ELR (cell line): ENCODE results near the gene FNDC4.
A peak's percentile ranks its signal among the peaks of the same experiment; 100 is the strongest.

ENCODE experiments used
- DNase-seq: peaks from one replicate; pipeline ENCODE4 v3.0.0-alpha.2; 2015; ENCODE audit warnings: low read depth

FNDC4 gene

GRCh38 chr2:27494284-27494943, 586 bp downstream of the FNDC4 start:
- DNase-seq = peak; percentile 25

- DNase-seq = no peak
These were observed 1.1 kb downstream of the FNDC4 start for GRCh38 chr2:27493948-27494283.

- DNase-seq = no peak
These were observed 2.4 kb downstream of the FNDC4 start for GRCh38 chr2:27492557-27492956.

DNA sequence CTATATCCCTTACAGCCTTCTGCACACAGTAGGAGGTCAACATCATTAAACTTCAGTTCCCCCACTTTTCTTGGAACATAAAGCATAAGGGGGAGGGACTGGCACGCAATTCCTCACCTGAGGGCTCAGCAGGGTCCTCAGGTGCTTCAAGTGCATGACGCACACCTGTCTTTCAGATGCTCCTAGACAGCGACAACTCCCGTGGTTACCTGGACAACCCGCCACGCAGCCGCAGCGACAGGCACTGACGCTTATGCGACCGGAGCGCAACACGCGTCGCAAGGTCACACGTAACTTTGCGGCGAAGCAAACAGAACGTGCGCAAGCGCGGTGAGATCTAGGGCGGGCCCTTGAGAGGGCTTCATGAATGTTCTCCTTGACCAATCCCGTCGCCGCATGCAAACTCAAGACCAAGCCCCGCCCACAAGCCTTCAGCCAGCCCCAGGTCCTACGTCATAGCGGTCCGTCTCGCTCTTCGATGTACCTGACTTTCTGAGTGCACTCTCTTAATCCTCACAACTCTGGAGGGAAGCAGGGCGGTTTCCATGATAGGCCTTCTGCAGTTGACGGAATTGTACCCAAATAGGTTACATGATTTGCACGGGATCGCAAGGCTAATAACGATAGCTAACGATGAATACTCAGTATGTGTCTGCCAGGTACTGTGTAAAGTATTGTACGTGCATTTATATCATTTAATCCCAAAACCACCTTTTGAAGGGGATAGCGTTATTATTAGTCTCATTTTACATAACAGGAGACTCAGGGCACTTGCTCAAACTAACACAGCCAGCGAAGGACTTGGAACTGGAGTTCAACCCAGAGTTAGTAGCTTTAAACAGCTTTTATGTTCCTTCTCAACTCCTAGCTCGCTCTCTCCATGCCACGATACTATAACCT, 5.3 kb downstream of the FNDC4 start, which contains the start of gene IFT172:
IFT172 (minus strand) TSS at position 246 of the 900 bp plus-strand sequence; CDS start at position 156, 90 bp downstream.
- peak; percentile 99 for DNase-seq

DNA sequence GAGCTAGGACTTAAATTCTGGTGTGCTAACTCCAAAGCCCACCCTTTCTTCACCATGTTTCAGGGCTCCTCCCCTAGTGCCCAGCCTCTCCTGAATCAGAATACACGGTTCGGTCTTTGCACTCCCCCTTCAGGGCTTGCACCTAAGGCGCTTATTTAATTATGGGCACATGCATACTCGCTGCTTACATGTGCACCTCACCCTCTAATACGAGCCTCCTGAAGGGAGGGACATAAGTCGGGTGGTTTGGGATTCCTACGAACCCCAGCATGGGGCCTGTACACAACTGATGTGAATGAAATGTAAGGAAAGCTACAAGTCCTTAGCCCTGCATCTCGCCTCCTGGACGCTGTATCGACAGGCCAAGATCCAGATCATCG, 5.9 kb downstream of the FNDC4 start:
- DNase-seq = peak; percentile 43

DNA sequence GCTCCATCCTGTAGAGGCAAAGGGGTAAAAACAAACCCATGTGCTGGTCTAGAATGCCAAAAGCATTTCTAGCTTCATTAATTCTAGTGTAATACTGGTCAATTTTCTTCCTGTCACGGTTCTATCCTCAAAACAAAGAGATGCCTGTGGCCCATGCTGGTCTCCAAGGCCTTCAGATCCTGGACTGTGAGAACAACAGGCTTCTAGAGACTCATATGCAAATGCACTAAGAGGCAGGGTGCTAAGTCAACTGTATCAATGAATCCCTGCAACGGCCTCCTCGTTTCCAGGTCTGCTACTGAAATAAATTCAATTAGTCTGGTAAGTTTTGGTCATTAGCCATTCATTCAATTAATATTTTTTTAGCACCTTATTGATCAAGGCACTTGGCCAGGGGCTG, 9.5 kb downstream of the FNDC4 start:
- no peak for DNase-seq

- no peak for DNase-seq
These were observed 23.0 kb downstream of the FNDC4 start for GRCh38 chr2:27471961-27472360.

- DNase-seq = no peak
These were observed 30.6 kb downstream of the FNDC4 start for GRCh38 chr2:27464443-27464842.

DNA sequence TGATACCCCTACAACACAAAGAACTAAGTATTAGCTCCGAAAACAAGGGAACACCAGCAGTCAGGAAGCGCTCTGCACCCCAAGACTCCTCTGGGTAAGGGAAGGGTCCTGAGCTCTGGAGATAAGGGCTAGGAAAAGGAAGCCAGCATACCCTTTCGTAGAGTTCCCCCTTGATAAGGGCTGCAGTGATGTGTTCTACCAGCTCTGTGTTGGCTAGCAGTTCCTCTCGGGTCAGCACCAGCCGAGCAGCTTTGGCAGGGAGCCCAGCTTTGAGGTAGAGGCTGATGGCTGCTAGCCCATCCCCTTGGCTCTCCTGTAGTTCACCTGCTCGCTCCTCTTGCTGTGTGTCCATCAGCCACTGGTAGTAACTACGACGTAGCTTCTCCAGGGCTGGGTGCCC, 33.9 kb downstream of the FNDC4 start:
- no peak for DNase-seq

DNA sequence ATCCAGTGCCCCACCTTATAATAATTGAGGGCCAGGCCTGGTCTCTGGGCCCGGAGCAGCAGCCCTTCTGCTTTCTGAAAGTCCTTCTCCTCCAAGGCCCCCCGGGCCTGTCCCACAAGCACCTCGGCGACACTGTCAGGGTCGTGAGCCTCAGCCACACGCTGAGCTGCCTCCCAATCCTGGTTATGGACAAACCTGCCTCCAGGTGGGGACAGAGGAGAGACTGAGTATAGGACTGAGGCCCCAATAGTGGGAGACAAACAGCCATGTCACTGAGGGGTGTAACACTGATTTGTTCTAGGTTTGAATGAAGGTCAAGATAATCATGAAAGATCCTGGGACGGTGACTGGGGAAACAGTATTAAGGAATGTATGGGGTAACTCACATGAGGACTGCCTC, 41.0 kb downstream of the FNDC4 start:
- DNase-seq = no peak

GRCh38 chr2:27451095-27451494, 43.9 kb downstream of the FNDC4 start:
- DNase-seq = no peak

GRCh38 chr2:27448381-27448780, 46.6 kb downstream of the FNDC4 start:
- no peak for DNase-seq

DNA sequence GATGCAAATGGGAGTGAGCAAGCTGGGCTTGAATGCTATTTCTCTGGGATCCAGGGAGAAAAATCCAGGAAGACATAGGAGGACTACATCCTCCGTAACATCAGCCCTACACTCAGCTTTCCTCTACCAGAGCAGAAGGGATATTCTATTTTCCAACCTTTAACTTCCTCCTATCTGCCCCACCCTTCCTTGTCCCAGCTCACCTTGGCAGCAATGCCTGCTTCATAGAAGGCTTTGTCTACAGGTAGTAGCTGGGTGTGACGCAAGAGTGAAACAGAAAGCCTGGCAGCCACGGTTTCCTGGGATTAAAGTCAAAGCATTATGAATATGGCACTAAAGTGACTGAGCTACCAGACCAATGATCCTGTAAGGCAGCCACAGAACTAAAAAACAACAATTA, 48.9 kb downstream of the FNDC4 start:
- no peak for DNase-seq

- DNase-seq = no peak
These were observed 49.4 kb downstream of the FNDC4 start for GRCh38 chr2:27445615-27446014.

DNA sequence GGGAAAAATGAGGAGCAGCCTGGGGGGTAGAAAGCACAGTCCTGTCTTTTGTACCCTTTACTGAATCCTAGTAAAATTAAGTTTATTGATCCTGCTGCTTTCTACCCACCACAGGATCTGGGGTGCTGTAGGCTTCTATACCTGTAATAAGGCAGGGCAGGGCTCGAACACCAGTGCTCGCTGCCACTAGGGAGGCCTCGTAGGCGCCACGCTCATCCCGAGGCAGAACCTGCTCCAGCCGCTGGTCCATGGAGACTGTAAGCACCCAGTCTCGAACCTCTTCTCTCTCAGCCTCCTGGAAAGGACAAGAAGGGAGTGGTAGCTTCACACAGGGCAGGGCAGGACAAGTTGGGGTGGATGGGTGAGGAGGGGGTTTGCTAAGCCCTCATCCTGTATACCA, 49.8 kb downstream of the FNDC4 start:
- DNase-seq = no peak

- DNase-seq = no peak
These were observed 52.1 kb downstream of the FNDC4 start for GRCh38 chr2:27442920-27443282.

- DNase-seq = no peak
These were observed 52.8 kb downstream of the FNDC4 start, which contains the start of gene KRTCAP3 for GRCh38 chr2:27441958-27442919. TSS of gene KRTCAP3 (plus strand) at chr2:27442381. CDS start at chr2:27442413, 32 bp downstream.
